ENCODE measurements around the gene SOX6.

DNA sequence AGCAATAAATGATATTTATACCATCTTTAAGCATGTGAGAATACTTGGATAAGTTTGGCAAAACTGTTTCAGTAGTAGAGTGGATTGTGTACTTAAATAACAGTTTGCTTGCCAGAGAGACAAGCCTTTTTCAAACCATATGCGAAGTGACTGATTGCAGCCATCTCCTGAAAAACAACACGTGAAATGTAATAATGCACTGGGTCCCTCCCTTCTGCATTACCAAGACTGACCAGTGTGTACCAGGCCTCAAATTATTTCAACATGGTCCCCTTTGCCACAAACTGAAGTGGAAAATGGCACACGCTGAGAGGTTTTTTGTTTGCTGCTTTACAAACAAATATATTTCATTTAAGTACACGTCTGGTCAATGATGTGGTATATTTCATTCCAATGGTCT lies 337.4 kb downstream of the SOX6 start:
- TF ChIP-seq POLR2A (IDR thresholded peaks at IDR 0.05): no peak
- TF ChIP-seq, protein P1, sequence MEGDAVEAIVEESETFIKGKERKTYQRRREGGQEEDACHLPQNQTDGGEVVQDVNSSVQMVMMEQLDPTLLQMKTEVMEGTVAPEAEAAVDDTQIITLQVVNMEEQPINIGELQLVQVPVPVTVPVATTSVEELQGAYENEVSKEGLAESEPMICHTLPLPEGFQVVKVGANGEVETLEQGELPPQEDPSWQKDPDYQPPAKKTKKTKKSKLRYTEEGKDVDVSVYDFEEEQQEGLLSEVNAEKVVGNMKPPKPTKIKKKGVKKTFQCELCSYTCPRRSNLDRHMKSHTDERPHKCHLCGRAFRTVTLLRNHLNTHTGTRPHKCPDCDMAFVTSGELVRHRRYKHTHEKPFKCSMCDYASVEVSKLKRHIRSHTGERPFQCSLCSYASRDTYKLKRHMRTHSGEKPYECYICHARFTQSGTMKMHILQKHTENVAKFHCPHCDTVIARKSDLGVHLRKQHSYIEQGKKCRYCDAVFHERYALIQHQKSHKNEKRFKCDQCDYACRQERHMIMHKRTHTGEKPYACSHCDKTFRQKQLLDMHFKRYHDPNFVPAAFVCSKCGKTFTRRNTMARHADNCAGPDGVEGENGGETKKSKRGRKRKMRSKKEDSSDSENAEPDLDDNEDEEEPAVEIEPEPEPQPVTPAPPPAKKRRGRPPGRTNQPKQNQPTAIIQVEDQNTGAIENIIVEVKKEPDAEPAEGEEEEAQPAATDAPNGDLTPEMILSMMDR (IDR thresholded peaks at IDR 0.05): no peak
